GM15510 (cell line): Measurements from ENCODE around the gene MYH14.

Source experiments
- POLR2A ChIP-seq: IDR thresholded peaks from 3 replicates; pipeline ENCODE4 v1.6.1; 2011; ENCODE audit warnings: borderline replicate concordance; ENCODE audit not compliant: insufficient read length; ENCODE audit errors: extremely low read depth

The MYH14 gene

GRCh38 chr19:50309396-50310125, 106.1 kb downstream of the MYH14 start:
- TF ChIP-seq POLR2A, result no peak

- TF ChIP-seq POLR2A, result no peak
Measured at GRCh38 chr19:50310759-50311465, 107.5 kb downstream of the MYH14 start.

- TF ChIP-seq POLR2A, result no peak
Measured at GRCh38 chr19:50311723-50312635, 108.6 kb downstream of the MYH14 start.

DNA sequence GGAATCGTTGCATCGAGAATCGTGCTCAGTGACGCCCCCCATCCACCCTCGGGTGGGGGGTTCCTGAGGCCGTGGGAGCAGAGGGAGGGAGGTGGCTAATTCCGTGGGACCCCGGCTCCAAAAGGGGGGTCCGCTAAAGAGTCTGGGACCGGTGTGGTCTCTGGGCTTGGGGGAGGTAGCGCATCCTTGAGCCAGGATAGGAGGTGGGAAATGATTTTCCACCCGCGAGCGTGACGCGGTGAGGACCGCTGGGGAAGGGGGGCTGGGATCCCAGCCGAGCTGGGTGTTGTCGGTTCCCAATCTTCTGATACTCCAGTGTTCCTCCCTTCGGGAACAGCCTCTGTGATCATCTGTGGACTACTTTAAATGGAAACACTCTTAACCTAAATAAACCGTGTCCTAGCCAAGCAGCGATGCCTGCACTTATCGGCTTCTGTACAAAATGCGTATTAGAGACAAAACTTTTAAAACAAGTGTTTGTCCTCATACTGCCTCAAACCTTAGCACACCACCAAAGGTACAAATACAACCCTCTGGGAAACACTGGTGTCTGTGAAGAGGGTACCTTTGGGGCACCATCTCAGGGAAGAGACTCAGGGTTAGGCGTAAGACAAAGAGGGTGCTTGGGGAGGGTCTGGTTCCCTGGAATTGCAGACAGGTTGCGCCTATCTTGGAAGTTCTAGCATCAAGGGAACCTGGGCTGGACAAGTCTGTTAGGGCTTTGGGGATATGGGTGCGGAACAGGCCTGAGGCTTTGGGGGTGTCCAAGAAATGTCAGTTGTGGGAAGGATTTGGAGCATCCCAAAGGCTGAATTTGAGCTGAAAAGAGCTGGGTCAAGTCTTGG, 109.8 kb downstream of the MYH14 start:
- no peak for TF ChIP-seq POLR2A

DNA sequence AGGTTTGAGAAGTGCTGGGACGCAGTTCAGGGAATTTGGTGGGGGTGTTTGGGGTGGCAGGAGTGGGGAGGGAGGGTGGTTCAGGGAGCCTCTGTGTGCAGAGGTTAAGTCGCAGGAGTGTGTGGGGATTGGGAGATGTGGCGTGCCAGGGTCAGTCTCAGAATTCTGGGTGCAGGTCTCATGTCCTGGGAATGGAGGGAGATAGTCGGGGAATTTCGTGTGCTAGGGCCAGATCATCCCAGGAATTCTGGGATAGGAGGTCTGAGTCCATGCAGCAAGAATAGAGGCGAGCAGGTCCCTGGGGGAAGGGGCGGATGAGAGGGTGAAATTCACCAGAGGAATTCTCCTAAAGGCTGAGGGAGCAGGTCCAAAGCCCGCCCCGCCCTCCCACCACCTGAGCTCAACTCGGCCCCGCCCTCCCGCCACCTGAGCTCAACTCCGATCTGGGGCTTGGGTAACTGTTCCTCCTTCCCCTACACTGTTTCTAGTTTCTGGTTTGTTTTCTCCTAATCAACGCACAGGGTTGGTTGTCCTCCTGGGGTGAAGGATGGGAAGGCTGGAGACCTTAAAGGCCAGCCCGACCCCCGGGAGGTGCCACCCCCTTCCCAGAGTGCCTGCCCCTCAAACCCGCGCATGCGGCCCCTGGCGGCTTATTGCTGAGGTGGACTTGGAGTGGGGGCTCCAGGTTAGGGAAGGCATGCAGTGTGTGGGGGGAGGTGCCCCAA, 110.6 kb downstream of the MYH14 start:
- no peak for TF ChIP-seq POLR2A

DNA sequence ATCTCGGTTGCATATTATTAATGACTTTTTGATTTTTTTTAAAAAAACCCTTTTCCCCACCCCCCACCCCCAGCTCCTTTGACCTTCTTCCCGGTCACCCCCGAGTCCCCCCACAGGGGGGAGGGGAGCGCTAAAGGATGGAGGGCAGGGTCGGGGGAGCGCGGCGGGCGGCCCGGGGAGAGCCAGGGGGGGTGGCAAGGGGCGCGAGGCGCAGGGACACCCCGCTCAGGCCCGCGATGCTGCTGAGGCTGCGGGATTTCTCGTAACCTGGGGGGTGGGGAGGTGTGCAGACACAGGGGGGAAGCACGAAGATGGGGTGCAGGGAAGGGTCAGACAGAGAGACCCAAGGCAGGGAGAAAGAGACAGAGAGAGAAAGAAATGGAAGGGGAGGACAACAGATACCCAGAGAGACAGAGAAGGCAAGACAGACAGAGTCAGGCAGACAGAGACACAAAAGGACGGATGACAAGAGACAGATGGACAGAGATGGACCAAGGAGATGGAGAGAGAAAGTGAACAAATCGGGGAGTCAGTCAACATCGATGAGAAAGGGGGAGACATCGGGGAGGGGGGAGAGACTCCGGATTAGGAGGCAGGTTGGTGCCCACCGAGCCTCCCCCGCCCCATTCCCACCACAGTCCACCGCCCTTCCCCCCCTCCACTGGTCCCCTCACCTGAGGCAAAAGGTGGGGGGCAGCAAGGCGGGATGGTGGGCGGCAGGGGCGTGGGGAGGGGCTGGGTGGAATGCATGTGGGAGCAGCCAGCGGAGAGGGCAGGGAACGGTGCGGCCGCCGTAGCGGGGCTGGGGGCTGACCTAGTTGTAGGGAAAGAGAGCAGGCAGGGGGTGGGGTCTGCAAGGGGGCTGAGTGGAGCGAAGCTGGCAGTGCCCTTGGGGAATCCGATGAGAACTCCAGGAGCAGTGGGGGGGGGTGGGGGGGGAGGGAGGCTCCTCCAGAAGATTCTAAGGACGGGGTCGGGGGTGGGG, 111.6 kb downstream of the MYH14 start:
- no peak for TF ChIP-seq POLR2A

GRCh38 chr19:50315773-50316448, 112.5 kb downstream of the MYH14 start:
- TF ChIP-seq POLR2A, result no peak

- no peak for TF ChIP-seq POLR2A
Measured at GRCh38 chr19:50317115-50317514, 113.7 kb downstream of the MYH14 start.

DNA sequence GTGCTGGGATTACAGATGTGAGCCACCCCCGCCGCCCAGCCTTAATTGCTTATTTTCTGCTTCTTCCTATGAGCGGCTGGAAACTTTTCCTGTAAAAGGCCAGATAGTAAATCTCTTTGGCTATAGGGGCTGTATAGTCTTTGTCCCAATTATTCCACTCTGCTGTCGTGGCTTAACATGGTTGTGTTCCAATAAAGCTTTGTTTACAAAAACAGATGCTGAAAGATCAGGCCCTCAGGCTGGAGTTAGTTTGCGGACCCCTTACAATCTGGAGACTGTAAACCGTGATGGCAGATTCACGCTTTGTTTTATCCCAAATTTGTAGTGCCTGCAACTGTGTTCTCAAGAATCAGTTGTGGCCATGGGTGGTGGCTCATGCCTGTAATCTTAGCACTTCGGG, 115.0 kb downstream of the MYH14 start:
- no peak for TF ChIP-seq POLR2A

DNA sequence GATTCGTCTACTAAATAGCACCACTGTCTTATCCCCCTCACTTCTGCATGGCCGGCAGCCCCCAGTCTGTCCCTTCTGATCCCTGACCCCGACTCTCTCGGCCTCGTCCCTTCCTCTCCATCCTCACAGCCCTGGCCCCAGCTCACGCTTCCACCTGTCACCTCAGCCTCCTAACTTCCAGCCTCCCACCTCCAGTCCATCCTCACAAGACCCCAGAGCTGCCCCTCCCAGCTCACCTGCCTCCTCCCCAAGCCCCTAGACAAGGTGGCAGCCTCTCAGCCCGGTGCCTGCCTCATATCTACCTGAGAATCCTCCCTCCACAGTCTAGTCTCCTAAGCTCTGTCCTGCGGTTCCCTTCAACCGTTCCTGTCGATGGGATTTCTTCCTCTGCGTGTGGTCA, 115.7 kb downstream of the MYH14 start:
- TF ChIP-seq POLR2A, result no peak

DNA sequence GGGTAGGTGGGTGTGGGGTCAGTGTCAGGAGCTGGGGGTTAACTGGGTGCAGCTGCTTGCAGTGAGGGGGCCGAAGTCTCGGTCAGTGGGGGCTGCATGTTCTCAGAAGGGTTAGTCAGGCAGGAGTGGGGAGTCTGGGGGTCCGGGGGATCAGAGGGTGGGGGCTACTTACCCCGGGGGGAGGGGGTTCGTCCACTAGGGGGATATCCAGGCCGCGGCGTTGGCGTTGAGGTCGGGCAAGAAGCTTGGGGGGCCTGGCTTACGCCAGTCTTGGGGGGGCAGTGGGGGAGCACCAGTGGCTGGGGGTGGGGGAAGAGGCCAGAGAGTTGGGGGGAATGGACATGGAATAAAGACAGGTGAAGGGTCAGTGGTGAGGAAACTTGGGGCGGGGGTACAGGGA, 116.6 kb downstream of the MYH14 start:
- no peak for TF ChIP-seq POLR2A

GRCh38 chr19:50320596-50320995, 117.2 kb downstream of the MYH14 start:
- TF ChIP-seq POLR2A, result no peak

GRCh38 chr19:50321831-50322230, 118.4 kb downstream of the MYH14 start:
- no peak for TF ChIP-seq POLR2A

DNA sequence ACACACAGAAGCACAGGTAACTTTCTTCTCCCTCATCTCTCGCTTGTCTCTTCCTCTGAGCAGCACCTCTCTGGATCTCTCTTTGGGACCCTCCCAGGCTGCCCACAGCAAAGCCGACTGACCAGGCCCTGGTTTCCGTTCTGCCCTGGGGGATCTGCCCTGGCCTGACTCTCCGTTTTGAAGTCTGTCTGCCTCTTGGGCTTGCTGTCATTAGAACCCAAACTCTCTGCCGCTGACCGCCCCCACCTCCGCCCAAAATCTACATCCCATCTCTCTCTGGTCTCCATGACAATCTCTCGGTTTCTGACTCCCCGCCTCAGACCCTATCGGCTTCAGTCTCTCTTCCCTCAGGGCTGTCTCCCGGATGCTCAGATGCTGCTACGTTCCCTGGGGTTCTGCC, 118.8 kb downstream of the MYH14 start:
- TF ChIP-seq POLR2A, result no peak
